Parathyroid adenoma (tissue), 2 donors: ENCODE measurements around the gene MEIOB.
A peak's percentile ranks its signal among the peaks of the same experiment; 100 is the strongest.

Experiments
- H2AFZ ChIP-seq: fragments of 300-600 bp; sonication (generic); one replicate; pipeline ENCODE4 v1.7.0; 2017; ENCODE audit warnings: antibody characterized with exemption, mild to moderate bottlenecking
- H3K27ac ChIP-seq: fragments of 300-600 bp; sonication (generic); one replicate; pipeline ENCODE4 v1.7.0; 2017
- H3K27me3 ChIP-seq: fragments of 300-600 bp; sonication (generic); one replicate; pipeline ENCODE4 v1.7.0; 2017; ENCODE audit warnings: low read length; ENCODE audit not compliant: control insufficient read depth, insufficient read depth
- H3K36me3 ChIP-seq: fragments of 300-600 bp; sonication (generic); one replicate; pipeline ENCODE4 v1.7.0; 2017; ENCODE audit warnings: low read length; ENCODE audit not compliant: control insufficient read depth, insufficient read depth
- H3K4me1 ChIP-seq: fragments of 300-600 bp; sonication (generic); one replicate; pipeline ENCODE4 v1.7.0; 2017; ENCODE audit warnings: control low read depth
- H3K4me2 ChIP-seq: fragments of 300-600 bp; sonication (generic); one replicate; pipeline ENCODE4 v1.7.0; 2017; ENCODE audit warnings: low read length
- H3K4me3 ChIP-seq: fragments of 300-600 bp; sonication (generic); one replicate; pipeline ENCODE4 v1.7.0; 2017; ENCODE audit warnings: low read depth, low read length
- H3K79me2 ChIP-seq: fragments of 300-600 bp; sonication (generic); one replicate; pipeline ENCODE4 v1.7.0; 2017; ENCODE audit warnings: control low read depth
- H3K9ac ChIP-seq: fragments of 300-600 bp; sonication (generic); one replicate; pipeline ENCODE4 v1.7.0; 2017; ENCODE audit warnings: mild to moderate bottlenecking
- H3K9me3 ChIP-seq: fragments of 300-600 bp; sonication (generic); one replicate; pipeline ENCODE4 v1.7.0; 2017; ENCODE audit warnings: low read length; ENCODE audit not compliant: control insufficient read depth
- CTCF ChIP-seq: fragments of 300-600 bp; sonication (generic); IDR thresholded peaks from one replicate; pipeline ENCODE4 v1.7.0; 2017; ENCODE audit warnings: antibody characterized with exemption, mild to moderate bottlenecking
- donor health status: primary hyperparathyroidism.

MEIOB gene

GRCh38 chr16:1825381-1825863 is 46.5 kb downstream of the MEIOB start:
- Histone ChIP-seq H3K79me2 (peaks cover 52% of the 10 kb centered on the region), H3K36me3 (no peaks in the 10 kb centered on the region), H3K4me1 (peaks cover 14% of the 10 kb centered on the region), H3K27ac (no peak overlapping the region), H3K9me3 (no peaks in the 10 kb centered on the region), H2AFZ (no peak overlapping the region), H3K4me3 (peak overlapping the region; percentile 45), H3K27me3 (no peaks in the 10 kb centered on the region), H3K9ac (no peak overlapping the region), H3K4me2 (peak overlapping the region; percentile 83)
- TF ChIP-seq CTCF = no peak

GRCh38 chr16:1823821-1824220 is 48.1 kb downstream of the MEIOB start:
- no peaks in the 10 kb centered on the region for H3K27me3 ChIP-seq
- peaks cover 52% of the 10 kb centered on the region for H3K79me2 ChIP-seq
- no peaks in the 10 kb centered on the region for H3K36me3 ChIP-seq
- no peak for TF ChIP-seq CTCF
- peaks cover 8% of the 10 kb centered on the region for H3K4me1 ChIP-seq
- H3K27ac ChIP-seq = no peak overlapping the region
- H3K4me3 ChIP-seq = no peak overlapping the region
- H3K9me3 ChIP-seq = no peaks in the 10 kb centered on the region
- no peak overlapping the region for H3K9ac ChIP-seq
- no peak overlapping the region for H2AFZ ChIP-seq
- H3K4me2 ChIP-seq = no peak overlapping the region

- Histone ChIP-seq H3K4me2 (no peak overlapping the region), H3K9me3 (no peaks in the 10 kb centered on the region), H2AFZ (no peak overlapping the region), H3K4me1 (peaks cover 7% of the 10 kb centered on the region), H3K27me3 (no peaks in the 10 kb centered on the region), H3K27ac (no peak overlapping the region), H3K36me3 (no peaks in the 10 kb centered on the region), H3K9ac (no peak overlapping the region), H3K4me3 (no peak overlapping the region), H3K79me2 (peaks cover 54% of the 10 kb centered on the region)
- no peak for TF ChIP-seq CTCF
Observed at GRCh38 chr16:1822801-1823200, 49.2 kb downstream of the MEIOB start.

- no peak for TF ChIP-seq CTCF
- Histone ChIP-seq H2AFZ (no peak overlapping the region), H3K9ac (no peak overlapping the region), H3K4me3 (no peak overlapping the region), H3K4me2 (no peak overlapping the region), H3K27me3 (no peaks in the 10 kb centered on the region), H3K9me3 (no peaks in the 10 kb centered on the region), H3K4me1 (peaks cover 5% of the 10 kb centered on the region), H3K79me2 (peaks cover 52% of the 10 kb centered on the region), H3K36me3 (no peaks in the 10 kb centered on the region), H3K27ac (no peak overlapping the region)
Observed at GRCh38 chr16:1821861-1822611, 49.9 kb downstream of the MEIOB start.

GRCh38 chr16:1820946-1821290 is 51.0 kb downstream of the MEIOB start:
- TF ChIP-seq CTCF = no peak
- Histone ChIP-seq H3K27ac (no peak overlapping the region), H3K4me1 (peaks cover 5% of the 10 kb centered on the region), H2AFZ (no peak overlapping the region), H3K9me3 (no peaks in the 10 kb centered on the region), H3K27me3 (no peaks in the 10 kb centered on the region), H3K36me3 (no peaks in the 10 kb centered on the region), H3K9ac (no peak overlapping the region), H3K4me2 (no peak overlapping the region), H3K79me2 (peaks cover 52% of the 10 kb centered on the region), H3K4me3 (no peak overlapping the region)
